HepG2 (cell line): ENCODE results near the gene MVB12A. TPM values are rescaled to one million over a fixed set of nuclear protein-coding genes. Genes with fewer than 3 reads are reported as not detected.

Experiments used
- NR0B2 ChIP-seq: sonication (generic); formaldehyde crosslinking; IDR thresholded peaks from 2 replicates; pipeline ENCODE4 v1.4.0; 2020; ENCODE audit warnings: mild to moderate bottlenecking, missing genetic modification reagents
- NR1H2 ChIP-seq: sonication (generic); formaldehyde crosslinking; IDR thresholded peaks from 2 replicates; pipeline ENCODE4 v1.8.1; 2022; ENCODE audit warnings: low read depth, missing genetic modification reagents, borderline replicate concordance
- NR2F6 ChIP-seq, 2 experiments: IDR thresholded peaks; 2 replicates each; pipeline ENCODE4 v1.6.1; 2016; ENCODE audit warnings: antibody characterized with exemption in 1 of 2, mild to moderate bottlenecking in 1 of 2
- RNF219 ChIP-seq: sonication (generic); formaldehyde crosslinking; IDR thresholded peaks from 2 replicates; pipeline ENCODE4 v1.5.0; 2020; ENCODE audit warnings: mild to moderate bottlenecking, missing genetic modification reagents
- SNRNP70 ChIP-seq: fragments of 200-400 bp; formaldehyde crosslinking; IDR thresholded peaks from 2 replicates; pipeline ENCODE4 v1.6.1; 2017; ENCODE audit warnings: mild to moderate bottlenecking, low read depth, low read length, moderate library complexity
- THRA ChIP-seq: sonication (generic); formaldehyde crosslinking; IDR thresholded peaks from 2 replicates; pipeline ENCODE4 v1.4.0; 2020; ENCODE audit warnings: missing genetic modification reagents, borderline replicate concordance
- ZNF777 ChIP-seq: sonication (generic); formaldehyde crosslinking; IDR thresholded peaks from 2 replicates; pipeline ENCODE4 v1.4.0; 2020; ENCODE audit warnings: missing genetic modification reagents
- polyA plus RNA-seq, 8 experiments: library from polyadenylated mRNA; depleted of rRNA in 3 of 8; stranded (reverse) in 7 of 8; unstranded in 1 of 8; fragments of >200 nt; fragmentation: Illumina TruSeq in 4 of 8; extraction: Trizol in 4 of 8; gene quantifications; 2 replicates each; pipeline versions ENCODE4 v1.2.1 to v1.2.3, GENCODE V29; 2011 to 2016; ENCODE audit warnings: low read depth in 4 of 8, missing spikeins in 1 of 8, mixed read lengths in 1 of 8; ENCODE audit not compliant: insufficient read depth in 1 of 8
- total RNA-seq, 5 experiments: library from RNA; depleted of rRNA; stranded (reverse); fragments of >200 nt; fragmentation: Illumina TruSeq; extraction: Trizol; gene quantifications; 2 replicates each; pipeline ENCODE4 v1.2.3, GENCODE V29; 2016; ENCODE audit warnings: low read depth in 1 of 5
- TF ChIP-seq, protein P1 (sequence below): sonication (generic); formaldehyde crosslinking; IDR thresholded peaks from 2 replicates; pipeline ENCODE4 v1.9.0; 2021; ENCODE audit warnings: missing genetic modification reagents, borderline replicate concordance

Gene MVB12A
- total and polyA plus RNA-seq, 2 of the 13 experiments (the other 11 are each of a cell fraction or from before 2014, with no cell fraction given), result 35.7 to 36.1 TPM

DNA sequence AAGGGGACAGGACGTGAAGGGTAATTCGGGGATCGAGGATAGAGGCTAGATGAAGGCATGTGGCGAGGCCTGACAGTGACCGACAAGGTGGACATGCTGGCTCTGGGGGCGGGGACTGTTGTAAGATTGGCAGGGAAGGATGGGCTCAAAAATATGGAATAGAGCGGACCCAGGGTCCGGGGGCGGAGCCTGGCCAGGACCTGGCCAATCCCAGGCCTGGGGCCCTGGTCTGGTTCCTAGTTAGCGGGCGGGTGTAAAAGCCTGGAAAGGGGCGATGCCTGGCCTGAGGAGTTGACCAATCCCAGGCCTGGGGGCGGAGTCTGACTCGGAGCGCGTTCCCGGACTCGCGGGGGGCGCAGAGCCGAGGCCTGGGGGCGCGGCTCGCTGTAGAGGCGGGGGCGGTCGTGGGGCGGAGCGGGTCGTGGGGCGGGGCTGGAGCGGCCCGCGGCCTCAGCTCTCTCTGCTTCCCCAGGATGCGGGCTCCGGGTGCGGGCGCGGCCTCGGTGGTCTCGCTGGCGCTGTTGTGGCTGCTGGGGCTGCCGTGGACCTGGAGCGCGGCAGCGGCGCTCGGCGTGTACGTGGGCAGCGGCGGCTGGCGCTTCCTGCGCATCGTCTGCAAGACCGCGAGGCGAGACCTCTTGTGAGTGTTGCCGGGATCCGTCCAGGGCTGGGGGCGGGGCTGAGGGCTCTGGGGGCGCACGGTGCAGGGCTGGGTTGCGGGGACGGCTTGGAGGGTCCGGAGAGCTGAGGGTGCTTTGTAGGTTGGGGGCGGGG is 50.4 kb downstream of the MVB12A start, which contains the start of gene SLC27A1 (continued):
- TF ChIP-seq, protein P1, sequence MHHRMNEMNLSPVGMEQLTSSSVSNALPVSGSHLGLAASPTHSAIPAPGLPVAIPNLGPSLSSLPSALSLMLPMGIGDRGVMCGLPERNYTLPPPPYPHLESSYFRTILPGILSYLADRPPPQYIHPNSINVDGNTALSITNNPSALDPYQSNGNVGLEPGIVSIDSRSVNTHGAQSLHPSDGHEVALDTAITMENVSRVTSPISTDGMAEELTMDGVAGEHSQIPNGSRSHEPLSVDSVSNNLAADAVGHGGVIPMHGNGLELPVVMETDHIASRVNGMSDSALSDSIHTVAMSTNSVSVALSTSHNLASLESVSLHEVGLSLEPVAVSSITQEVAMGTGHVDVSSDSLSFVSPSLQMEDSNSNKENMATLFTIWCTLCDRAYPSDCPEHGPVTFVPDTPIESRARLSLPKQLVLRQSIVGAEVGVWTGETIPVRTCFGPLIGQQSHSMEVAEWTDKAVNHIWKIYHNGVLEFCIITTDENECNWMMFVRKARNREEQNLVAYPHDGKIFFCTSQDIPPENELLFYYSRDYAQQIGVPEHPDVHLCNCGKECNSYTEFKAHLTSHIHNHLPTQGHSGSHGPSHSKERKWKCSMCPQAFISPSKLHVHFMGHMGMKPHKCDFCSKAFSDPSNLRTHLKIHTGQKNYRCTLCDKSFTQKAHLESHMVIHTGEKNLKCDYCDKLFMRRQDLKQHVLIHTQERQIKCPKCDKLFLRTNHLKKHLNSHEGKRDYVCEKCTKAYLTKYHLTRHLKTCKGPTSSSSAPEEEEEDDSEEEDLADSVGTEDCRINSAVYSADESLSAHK (CRISPR knock-in tag), result no peak
- TF ChIP-seq ZNF777 (CRISPR knock-in tag) (no peak), SNRNP70 (no peak), NR1H2 (CRISPR knock-in tag) (no peak), NR0B2 (CRISPR knock-in tag) (no peak), THRA (CRISPR knock-in tag) (no peak), RNF219 (no peak), NR2F6 (IDR thresholded peaks at IDR 0.05) (no peak), NR2F6 (CRISPR knock-in tag; IDR thresholded peaks at IDR 0.05) (no peak)
- TF ChIP-seq, all 625 proteins: peak for 69
